Peyer's patch (tissue), 4 donors: Measurements from ENCODE around the gene SOX1.

ENCODE experiments used
- POLR2A ChIP-seq, 2 donors: fragments of 450-650 bp; IDR thresholded peaks; one replicate each; pipeline ENCODE4 v1.5.1; 2017; ENCODE audit warnings: antibody characterized with exemption in 2 of 2, mild to moderate bottlenecking in 2 of 2, moderate library complexity in 2 of 2
- TF ChIP-seq, protein P1 (sequence below), 6 experiments: fragments of 450-650 bp in 4 of 6; fragments of 200-600 bp in 2 of 6; sonication (generic) in 1 of 6; IDR thresholded peaks; one replicate each; pipeline ENCODE4 v1.5.1; 2017 to 2019; ENCODE audit warnings: antibody characterized with exemption in 6 of 6, mild to moderate bottlenecking in 3 of 6, moderate library complexity in 1 of 6

DNA sequence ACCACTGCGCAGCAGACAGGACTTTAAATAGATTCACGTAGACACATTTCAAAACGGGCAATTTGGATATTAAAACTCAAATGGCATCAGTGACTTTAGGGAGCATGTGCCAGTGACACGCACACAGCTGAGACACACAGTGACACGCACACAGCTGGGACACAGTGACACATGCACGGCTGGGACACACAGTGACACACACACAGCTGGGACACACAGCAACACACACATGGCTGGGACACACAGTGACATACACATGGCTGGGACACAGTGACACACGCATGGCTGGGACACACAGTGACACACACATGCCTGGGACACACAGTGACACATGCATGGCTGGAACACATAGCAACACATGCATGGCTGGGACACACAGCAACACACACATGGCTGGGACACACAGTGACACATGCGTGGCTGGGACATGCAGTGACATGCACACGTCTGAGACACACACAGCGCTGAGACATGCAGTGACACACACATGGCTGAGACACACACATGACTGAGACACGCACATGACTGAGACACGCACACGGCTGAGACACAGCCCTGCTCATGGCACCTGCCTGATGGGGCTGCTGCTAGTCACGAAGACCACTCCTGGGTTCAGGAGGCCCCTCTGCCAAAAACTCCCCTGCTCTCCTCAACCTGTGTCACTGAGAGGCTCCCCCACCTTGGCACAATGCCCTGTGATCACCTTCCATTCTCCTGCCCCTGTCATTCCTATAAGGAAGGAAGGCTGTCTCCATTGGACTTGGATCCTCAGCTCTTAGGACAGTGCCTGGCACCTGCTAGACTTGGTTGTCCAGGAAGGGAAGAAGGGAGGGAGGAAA lies 52.5 kb downstream of the SOX1 start:
- no peak for TF ChIP-seq POLR2A (IDR thresholded peaks at IDR 0.05)
- TF ChIP-seq, protein P1, sequence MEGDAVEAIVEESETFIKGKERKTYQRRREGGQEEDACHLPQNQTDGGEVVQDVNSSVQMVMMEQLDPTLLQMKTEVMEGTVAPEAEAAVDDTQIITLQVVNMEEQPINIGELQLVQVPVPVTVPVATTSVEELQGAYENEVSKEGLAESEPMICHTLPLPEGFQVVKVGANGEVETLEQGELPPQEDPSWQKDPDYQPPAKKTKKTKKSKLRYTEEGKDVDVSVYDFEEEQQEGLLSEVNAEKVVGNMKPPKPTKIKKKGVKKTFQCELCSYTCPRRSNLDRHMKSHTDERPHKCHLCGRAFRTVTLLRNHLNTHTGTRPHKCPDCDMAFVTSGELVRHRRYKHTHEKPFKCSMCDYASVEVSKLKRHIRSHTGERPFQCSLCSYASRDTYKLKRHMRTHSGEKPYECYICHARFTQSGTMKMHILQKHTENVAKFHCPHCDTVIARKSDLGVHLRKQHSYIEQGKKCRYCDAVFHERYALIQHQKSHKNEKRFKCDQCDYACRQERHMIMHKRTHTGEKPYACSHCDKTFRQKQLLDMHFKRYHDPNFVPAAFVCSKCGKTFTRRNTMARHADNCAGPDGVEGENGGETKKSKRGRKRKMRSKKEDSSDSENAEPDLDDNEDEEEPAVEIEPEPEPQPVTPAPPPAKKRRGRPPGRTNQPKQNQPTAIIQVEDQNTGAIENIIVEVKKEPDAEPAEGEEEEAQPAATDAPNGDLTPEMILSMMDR (IDR thresholded peaks at IDR 0.05), result no peak
